PFSK-1 (cell line): Measurements from ENCODE around the gene CDHR5.

Experiments used
- FOXP2 ChIP-seq: optimal IDR thresholded peaks from 2 replicates; pipeline ENCODE3; 2011; ENCODE audit warnings: borderline replicate concordance, control low read depth, inconsistent platforms; ENCODE audit not compliant: insufficient read depth; ENCODE audit errors: extremely low read length, extremely low read depth
- POLR2AphosphoS5 ChIP-seq: IDR thresholded peaks from 2 replicates; pipeline ENCODE4 v1.6.1; 2012; ENCODE audit warnings: low read depth, mild to moderate bottlenecking, control low read depth, low read length, moderate library complexity
- SIN3A ChIP-seq: IDR thresholded peaks from 2 replicates; pipeline ENCODE4 v1.6.1; 2012; ENCODE audit warnings: mild to moderate bottlenecking, low read length, moderate library complexity, borderline replicate concordance; ENCODE audit not compliant: insufficient read depth
- TAF1 ChIP-seq: IDR thresholded peaks from 2 replicates; pipeline ENCODE4 v1.6.1; 2012; ENCODE audit warnings: low read length, control low read depth, borderline replicate concordance; ENCODE audit not compliant: insufficient read depth
- TF ChIP-seq, protein P1 (sequence below), 2 experiments: IDR thresholded peaks; 2 replicates each; pipeline versions ENCODE4 v1.6.1 to v1.8.0; 2011 to 2012; ENCODE audit warnings: low read depth in 2 of 2, low read length in 2 of 2, control low read depth in 1 of 2, inconsistent platforms in 1 of 2, mild to moderate bottlenecking in 1 of 2, moderate library complexity in 1 of 2; ENCODE audit not compliant: insufficient read depth in 1 of 2

CDHR5 gene

GRCh38 chr11:625636-626268 lies 997 bp upstream of the CDHR5 start:
- TF ChIP-seq, protein P1, sequence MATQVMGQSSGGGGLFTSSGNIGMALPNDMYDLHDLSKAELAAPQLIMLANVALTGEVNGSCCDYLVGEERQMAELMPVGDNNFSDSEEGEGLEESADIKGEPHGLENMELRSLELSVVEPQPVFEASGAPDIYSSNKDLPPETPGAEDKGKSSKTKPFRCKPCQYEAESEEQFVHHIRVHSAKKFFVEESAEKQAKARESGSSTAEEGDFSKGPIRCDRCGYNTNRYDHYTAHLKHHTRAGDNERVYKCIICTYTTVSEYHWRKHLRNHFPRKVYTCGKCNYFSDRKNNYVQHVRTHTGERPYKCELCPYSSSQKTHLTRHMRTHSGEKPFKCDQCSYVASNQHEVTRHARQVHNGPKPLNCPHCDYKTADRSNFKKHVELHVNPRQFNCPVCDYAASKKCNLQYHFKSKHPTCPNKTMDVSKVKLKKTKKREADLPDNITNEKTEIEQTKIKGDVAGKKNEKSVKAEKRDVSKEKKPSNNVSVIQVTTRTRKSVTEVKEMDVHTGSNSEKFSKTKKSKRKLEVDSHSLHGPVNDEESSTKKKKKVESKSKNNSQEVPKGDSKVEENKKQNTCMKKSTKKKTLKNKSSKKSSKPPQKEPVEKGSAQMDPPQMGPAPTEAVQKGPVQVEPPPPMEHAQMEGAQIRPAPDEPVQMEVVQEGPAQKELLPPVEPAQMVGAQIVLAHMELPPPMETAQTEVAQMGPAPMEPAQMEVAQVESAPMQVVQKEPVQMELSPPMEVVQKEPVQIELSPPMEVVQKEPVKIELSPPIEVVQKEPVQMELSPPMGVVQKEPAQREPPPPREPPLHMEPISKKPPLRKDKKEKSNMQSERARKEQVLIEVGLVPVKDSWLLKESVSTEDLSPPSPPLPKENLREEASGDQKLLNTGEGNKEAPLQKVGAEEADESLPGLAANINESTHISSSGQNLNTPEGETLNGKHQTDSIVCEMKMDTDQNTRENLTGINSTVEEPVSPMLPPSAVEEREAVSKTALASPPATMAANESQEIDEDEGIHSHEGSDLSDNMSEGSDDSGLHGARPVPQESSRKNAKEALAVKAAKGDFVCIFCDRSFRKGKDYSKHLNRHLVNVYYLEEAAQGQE (IDR thresholded peaks at IDR 0.05; ENCODE audit: insufficient read depth in 1 of 2, low read depth in 2 of 2, low read length in 2 of 2) = no peak
- no peak for TF ChIP-seq POLR2AphosphoS5
- no peak for TF ChIP-seq FOXP2
- TF ChIP-seq SIN3A = no peak
- no peak for TF ChIP-seq TAF1

DNA sequence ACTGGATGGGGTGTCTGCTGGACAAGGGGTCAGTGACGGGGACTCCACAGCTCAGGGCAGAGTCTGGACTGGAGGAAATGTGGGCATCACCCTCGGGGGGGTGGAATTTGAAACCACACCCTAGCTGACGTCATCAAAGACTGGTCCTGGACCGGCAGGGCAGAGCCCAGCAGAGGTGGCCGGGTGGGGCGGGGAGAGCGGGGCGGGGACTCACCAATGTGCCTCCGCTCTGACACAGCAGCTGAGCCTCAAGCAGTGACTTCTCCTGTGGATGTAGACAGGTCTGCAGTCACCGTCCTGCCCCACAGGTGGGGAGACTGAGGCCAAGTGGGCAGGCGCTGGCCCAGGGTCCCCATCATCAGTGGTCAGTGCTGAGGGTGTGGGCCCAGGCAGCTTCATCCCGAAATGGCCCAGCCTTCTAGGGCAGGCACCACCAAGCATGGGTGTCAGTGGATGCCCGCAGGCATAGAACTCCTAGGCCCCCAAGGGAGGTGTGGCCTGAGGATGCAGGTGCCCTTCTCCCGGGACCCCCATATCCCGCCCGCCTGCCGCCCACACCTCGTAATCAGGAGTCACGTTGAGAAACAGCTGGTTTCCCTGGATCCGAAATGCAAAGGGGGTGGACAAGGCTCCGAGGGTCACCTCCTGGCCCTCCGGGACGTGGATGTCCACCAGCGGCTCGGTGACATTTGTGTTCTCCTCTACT lies 603 bp downstream of the CDHR5 start:
- TF ChIP-seq SIN3A = no peak
- no peak for TF ChIP-seq POLR2AphosphoS5
- TF ChIP-seq FOXP2 = no peak
- TF ChIP-seq TAF1 = no peak
- TF ChIP-seq, protein P1 (IDR thresholded peaks at IDR 0.05; ENCODE audit: insufficient read depth in 1 of 2, low read depth in 2 of 2, low read length in 2 of 2) = no peak

- no peak for TF ChIP-seq POLR2AphosphoS5
- no peak for TF ChIP-seq TAF1
These were observed 1.3 kb downstream of the CDHR5 start for GRCh38 chr11:623349-623869.

- TF ChIP-seq POLR2AphosphoS5 (no peak), FOXP2 (no peak), SIN3A (no peak), TAF1 (no peak)
- TF ChIP-seq, protein P1 (IDR thresholded peaks at IDR 0.05; ENCODE audit: insufficient read depth in 1 of 2, low read depth in 2 of 2, low read length in 2 of 2) = no peak
These were observed 2.9 kb downstream of the CDHR5 start for GRCh38 chr11:621838-622237.

- no peak for TF ChIP-seq POLR2AphosphoS5
- no peak for TF ChIP-seq FOXP2
- no peak for TF ChIP-seq TAF1
- no peak for TF ChIP-seq SIN3A
- TF ChIP-seq, protein P1 (IDR thresholded peaks at IDR 0.05; ENCODE audit: insufficient read depth in 1 of 2, low read depth in 2 of 2, low read length in 2 of 2) = no peak
These were observed 3.6 kb downstream of the CDHR5 start for GRCh38 chr11:620935-621814.
